Measurements from ENCODE around the gene TRAM2. TPM values are rescaled to one million over a fixed set of nuclear protein-coding genes. Genes with fewer than 3 reads are reported as not detected.

The TRAM2 gene
- total and polyA plus RNA-seq, 2 donors (not counting 3 experiments of a cell fraction or from before 2014, with no cell fraction given) = 85.7 to 98.6 TPM

- dilution Hi-C loops (cut with MboI; ENCODE audit: extremely low pct_ligation_motif_present, low sequenced_read_pairs) (loop anchor here (25.0 kb wide), 1 partner anchor 120 kb away; the partner anchor contains the start of gene EFHC1), intact Hi-C loops (cut with micrococcal nuclease) (no loop called here)
- POLR2A ChIA-PET = no interaction called here
- Histone ChIP-seq H4K20me1 (replicated peaks; ENCODE audit: control insufficient read depth, extremely low read depth, insufficient read depth, low read length) (no peaks in the 10 kb centered on the region), H3K9me1 (replicated peaks; ENCODE audit: control insufficient read depth, extremely low read depth, insufficient read depth, low read length) (no peaks in the 10 kb centered on the region), H3K4me3 (replicated peaks in 1 of 3; ENCODE audit: insufficient read depth in 1 of 3, low read depth in 1 of 3, low read length in 3 of 3) (no peak overlapping the region), H3K4me1 (ENCODE audit: control insufficient read depth, extremely low read depth, insufficient read depth, low read length) (peaks cover 40% of the 10 kb centered on the region), H3K79me2 (ENCODE audit: control insufficient read depth, insufficient read depth, low read length) (peaks cover 44% of the 10 kb centered on the region), H3K9me3 (replicated peaks; ENCODE audit: control insufficient read depth, insufficient read depth, low read length) (no peaks in the 10 kb centered on the region), H3K9ac (replicated peaks; ENCODE audit: extremely low read depth, insufficient read depth, low read length) (no peak overlapping the region), H2AFZ (ENCODE audit: low read depth, low read length) (no peak overlapping the region), H3K27me3 (ENCODE audit: control insufficient read depth in 2 of 2, insufficient read depth in 2 of 2, low read length in 2 of 2) (no peaks in the 10 kb centered on the region), H3K36me3 (ENCODE audit: control insufficient read depth in 2 of 2, extremely low read depth in 1 of 2, insufficient read depth in 2 of 2, low read length in 2 of 2) (peaks cover 4 to 10% of the 10 kb centered on the region in 2 experiments), H3K27ac (ENCODE audit: insufficient read depth, low read depth, low read length) (no peak overlapping the region), H3K4me2 (ENCODE audit: insufficient read depth, low read length) (no peak overlapping the region)
- DNase-seq (ENCODE audit: low read depth, low spot score) = no peak
- no peak for TF ChIP-seq EZH2 (IDR thresholded peaks at IDR 0.05; ENCODE audit: borderline replicate concordance, low read depth, low read length, severe bottlenecking)
- TF ChIP-seq POLR2A (IDR thresholded peaks at IDR 0.05; ENCODE audit: low read depth, low read length) = no peak
- no peak for TF ChIP-seq FOS (IDR thresholded peaks at IDR 0.05; ENCODE audit: borderline replicate concordance, insufficient read depth, low read length)
- no peak for TF ChIP-seq MAX (IDR thresholded peaks at IDR 0.05; ENCODE audit: insufficient read depth, insufficient read length)
- no peak for TF ChIP-seq POLR2AphosphoS5 (IDR thresholded peaks at IDR 0.05; ENCODE audit: insufficient read depth, low read depth, low read length)
- no peak for TF ChIP-seq CTCF (IDR thresholded peaks at IDR 0.05; ENCODE audit: extremely low read depth in 1 of 2, insufficient read depth in 1 of 2, low read depth in 1 of 2, low read length in 2 of 2)
- TF ChIP-seq GATA2 (IDR thresholded peaks at IDR 0.05; ENCODE audit: insufficient read depth, insufficient read length, low read depth, low read length) = no peak
- no peak for TF ChIP-seq MYC (IDR thresholded peaks at IDR 0.05; ENCODE audit: low read depth, low read length)
- no peak for TF ChIP-seq JUN (IDR thresholded peaks at IDR 0.05; ENCODE audit: borderline replicate concordance, insufficient read depth, insufficient read length, low read depth)
- CTCF ChIA-PET = interaction anchor here (1.6 kb wide), 1 partner anchor 9 kb away, joined by 4 read pairs; no protein-coding TSS in a partner anchor
- BruUV-seq (replicated peaks) = no TSS peak
- FAIRE-seq = no peak
These were observed 45.0 kb downstream of the TRAM2 start for GRCh38 chr6:52531834-52532233.

Measured in endothelial cell of umbilical vein (primary cell).